Uterus (tissue), 2 donors: Measurements from ENCODE around the gene CLEC14A.

ENCODE experiments used
- POLR2A ChIP-seq, 2 donors: fragments of 450-650 bp; IDR thresholded peaks; one replicate each; pipeline ENCODE4 v1.6.1; 2016; ENCODE audit warnings: antibody characterized with exemption in 2 of 2, mild to moderate bottlenecking in 1 of 2, moderate library complexity in 1 of 2
- TF ChIP-seq, protein P1 (sequence below), 4 experiments: fragments of 200-600 bp in 2 of 4; fragments of 450-650 bp in 2 of 4; sonication (generic) in 2 of 4; IDR thresholded peaks; one replicate each; pipeline ENCODE4 v1.5.1; 2016 to 2019; ENCODE audit warnings: antibody characterized with exemption in 4 of 4, mild to moderate bottlenecking in 2 of 4, moderate library complexity in 1 of 4

DNA sequence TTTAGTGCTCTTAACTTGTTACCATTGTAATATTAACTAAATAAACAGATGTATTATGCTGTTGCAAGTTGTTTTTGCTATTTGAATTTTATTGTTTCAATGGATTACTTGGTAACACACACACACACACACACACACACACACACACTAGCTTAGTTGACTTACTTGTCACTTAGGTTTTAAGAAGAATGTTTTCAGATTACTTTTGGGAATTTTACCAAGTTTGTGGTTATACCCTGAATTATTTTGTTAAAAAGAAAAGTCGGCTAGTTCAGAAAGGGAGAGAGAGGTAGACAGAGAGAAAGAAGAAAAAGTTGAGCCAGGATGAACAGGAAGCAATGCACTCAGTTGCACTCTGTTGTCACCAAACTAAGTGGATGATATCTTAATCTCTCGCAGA lies 42.9 kb downstream of the CLEC14A start:
- TF ChIP-seq, protein P1, sequence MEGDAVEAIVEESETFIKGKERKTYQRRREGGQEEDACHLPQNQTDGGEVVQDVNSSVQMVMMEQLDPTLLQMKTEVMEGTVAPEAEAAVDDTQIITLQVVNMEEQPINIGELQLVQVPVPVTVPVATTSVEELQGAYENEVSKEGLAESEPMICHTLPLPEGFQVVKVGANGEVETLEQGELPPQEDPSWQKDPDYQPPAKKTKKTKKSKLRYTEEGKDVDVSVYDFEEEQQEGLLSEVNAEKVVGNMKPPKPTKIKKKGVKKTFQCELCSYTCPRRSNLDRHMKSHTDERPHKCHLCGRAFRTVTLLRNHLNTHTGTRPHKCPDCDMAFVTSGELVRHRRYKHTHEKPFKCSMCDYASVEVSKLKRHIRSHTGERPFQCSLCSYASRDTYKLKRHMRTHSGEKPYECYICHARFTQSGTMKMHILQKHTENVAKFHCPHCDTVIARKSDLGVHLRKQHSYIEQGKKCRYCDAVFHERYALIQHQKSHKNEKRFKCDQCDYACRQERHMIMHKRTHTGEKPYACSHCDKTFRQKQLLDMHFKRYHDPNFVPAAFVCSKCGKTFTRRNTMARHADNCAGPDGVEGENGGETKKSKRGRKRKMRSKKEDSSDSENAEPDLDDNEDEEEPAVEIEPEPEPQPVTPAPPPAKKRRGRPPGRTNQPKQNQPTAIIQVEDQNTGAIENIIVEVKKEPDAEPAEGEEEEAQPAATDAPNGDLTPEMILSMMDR (IDR thresholded peaks at IDR 0.05) = no peak
- TF ChIP-seq POLR2A (IDR thresholded peaks at IDR 0.05) = no peak
